ENCODE measurements around the gene ARID5B.

The ARID5B gene

DNA sequence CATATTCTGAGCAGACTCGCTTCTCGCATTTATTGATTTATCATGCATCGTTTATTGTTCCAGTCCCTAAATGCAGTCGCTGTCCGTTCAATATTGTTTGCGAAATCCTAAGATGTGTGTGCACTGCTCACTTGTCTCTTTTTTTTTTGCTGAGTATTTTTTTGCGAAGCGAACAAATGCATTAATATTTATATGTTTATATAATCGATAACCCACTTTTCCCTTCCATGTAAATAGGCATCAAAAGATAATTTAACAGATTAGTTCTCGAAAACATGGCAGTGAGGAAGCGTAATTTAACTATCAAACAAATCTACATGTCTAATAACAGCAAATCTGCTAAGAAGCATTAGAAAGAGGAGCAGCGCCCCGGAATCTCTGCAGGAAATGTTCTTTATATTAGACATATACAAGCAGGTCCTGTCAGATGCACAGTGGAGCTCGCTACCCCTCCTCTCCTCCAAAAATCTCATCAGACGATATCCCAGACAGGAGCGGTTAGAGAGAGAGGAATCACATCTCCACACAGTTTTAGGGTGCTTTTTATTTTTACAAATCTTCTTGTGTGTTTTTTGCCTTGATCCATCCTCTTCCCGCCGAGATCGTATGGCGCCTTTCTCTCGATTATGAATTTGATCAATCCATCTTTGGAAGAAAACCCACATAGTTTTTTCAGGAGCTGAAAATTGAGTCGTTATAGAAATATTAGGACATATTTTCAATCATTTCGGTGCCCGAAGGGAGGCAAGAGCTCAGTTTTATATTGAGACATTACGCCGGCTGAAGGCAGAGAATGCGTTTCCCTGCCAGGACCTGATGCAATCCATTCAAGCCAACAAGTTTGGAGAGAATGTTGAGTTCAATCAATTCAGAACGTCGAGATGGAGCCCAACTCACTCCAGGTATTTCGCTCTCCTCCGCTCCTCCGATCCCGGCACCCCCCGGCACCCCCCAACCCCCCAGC lies at the start of gene ARID5B:
Gene ARID5B (plus strand): TSS at position 871 of the 964 bp plus-strand sequence. CDS start 11 bp downstream, at position 882.
- H3K9ac ChIP-seq (ENCODE audit: insufficient read length, low read depth) = peak within 1 kb of the TSS; percentile 76
- H3K36me3 ChIP-seq (ENCODE audit: insufficient read depth, insufficient read length, low read length) = no peaks in the 10 kb centered on the region
- TF ChIP-seq SUZ12 (IDR thresholded peaks at IDR 0.05; ENCODE audit: extremely low read depth, insufficient read depth, insufficient read length) (no peak), YY1 (IDR thresholded peaks at IDR 0.05; ENCODE audit: insufficient read depth, insufficient read length) (no peak), ZNF274 (IDR thresholded peaks at IDR 0.05; ENCODE audit: low read depth, low read length) (no peak)
- peak within 1 kb of the TSS; percentile 49 for H3K4me3 ChIP-seq (ENCODE audit: insufficient read length, low read depth)
- no peaks in the 10 kb centered on the region for H3K9me3 ChIP-seq (ENCODE audit: insufficient read depth, low read length)
- H3K27me3 ChIP-seq (ENCODE audit: insufficient read depth, insufficient read length) = peaks cover 33% of the 10 kb centered on the region
- no peak for DNase-seq (ENCODE audit: low read depth, low spot score)
- no peaks in the 10 kb centered on the region for H3K4me1 ChIP-seq (ENCODE audit: insufficient read depth, insufficient read length)

GRCh38 chr10:61852261-61852660 lies 49.2 kb upstream of the ARID5B start:
- no peak overlapping the region for H3K4me3 ChIP-seq (ENCODE audit: insufficient read length, low read depth)
- no peak for DNase-seq (ENCODE audit: low read depth, low spot score)
- H3K9me3 ChIP-seq (ENCODE audit: insufficient read depth, low read length) = no peaks in the 10 kb centered on the region; the same call in 1 of the 2 replicates
- no peaks in the 10 kb centered on the region for H3K27me3 ChIP-seq (ENCODE audit: insufficient read depth, insufficient read length)
- no peak overlapping the region for H3K9ac ChIP-seq (ENCODE audit: insufficient read length, low read depth)
- H3K4me1 ChIP-seq (ENCODE audit: insufficient read depth, insufficient read length) = no peaks in the 10 kb centered on the region
- H3K36me3 ChIP-seq (ENCODE audit: insufficient read depth, insufficient read length, low read length) = no peaks in the 10 kb centered on the region
- no peak for TF ChIP-seq ZNF274 (IDR thresholded peaks at IDR 0.05; ENCODE audit: low read depth, low read length)
- TF ChIP-seq YY1 (IDR thresholded peaks at IDR 0.05; ENCODE audit: insufficient read depth, insufficient read length) = no peak
- no peak for TF ChIP-seq SUZ12 (IDR thresholded peaks at IDR 0.05; ENCODE audit: extremely low read depth, insufficient read depth, insufficient read length)

- Histone ChIP-seq H3K9me3 (ENCODE audit: insufficient read depth, low read length) (no peaks in the 10 kb centered on the region; the same call in 1 of the 2 replicates), H3K36me3 (ENCODE audit: insufficient read depth, insufficient read length, low read length) (no peaks in the 10 kb centered on the region), H3K9ac (ENCODE audit: insufficient read length, low read depth) (no peak overlapping the region), H3K27me3 (ENCODE audit: insufficient read depth, insufficient read length) (no peaks in the 10 kb centered on the region), H3K4me1 (ENCODE audit: insufficient read depth, insufficient read length) (no peaks in the 10 kb centered on the region), H3K4me3 (ENCODE audit: insufficient read length, low read depth) (no peak overlapping the region)
- TF ChIP-seq SUZ12 (IDR thresholded peaks at IDR 0.05; ENCODE audit: extremely low read depth, insufficient read depth, insufficient read length) (no peak), ZNF274 (IDR thresholded peaks at IDR 0.05; ENCODE audit: low read depth, low read length) (no peak), YY1 (IDR thresholded peaks at IDR 0.05; ENCODE audit: insufficient read depth, insufficient read length) (no peak)
- no peak for DNase-seq (ENCODE audit: low read depth, low spot score)
These were observed 45.7 kb upstream of the ARID5B start for GRCh38 chr10:61855771-61856170.

GRCh38 chr10:61857746-61858145 lies 43.8 kb upstream of the ARID5B start:
- H3K4me3 ChIP-seq (ENCODE audit: insufficient read length, low read depth) = no peak overlapping the region
- H3K9me3 ChIP-seq (ENCODE audit: insufficient read depth, low read length) = no peaks in the 10 kb centered on the region; the same call in 1 of the 2 replicates

DNA sequence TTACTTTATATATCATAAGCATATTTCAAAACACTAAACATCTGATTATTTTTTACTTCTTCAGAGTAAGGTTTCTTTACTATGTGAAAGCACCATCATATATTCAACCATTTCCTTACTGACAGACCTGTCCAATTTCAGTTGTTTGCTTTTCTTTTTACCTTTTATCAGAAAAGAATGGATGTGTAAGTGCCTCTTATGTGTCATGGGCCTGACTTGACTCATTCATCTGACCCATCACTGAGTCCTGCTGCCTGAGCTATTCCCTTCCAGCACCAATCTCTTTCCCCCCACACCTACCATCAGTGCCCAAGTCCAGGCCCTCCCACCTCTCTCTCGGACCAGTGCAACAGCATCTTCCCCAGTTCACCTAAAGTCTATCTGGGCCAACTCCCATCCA lies 41.7 kb upstream of the ARID5B start:
- Histone ChIP-seq H3K36me3 (ENCODE audit: insufficient read depth, insufficient read length, low read length) (no peaks in the 10 kb centered on the region), H3K9ac (ENCODE audit: insufficient read length, low read depth) (no peak overlapping the region)

More at GRCh38 chr10:61857746-61858145, 43.8 kb upstream of the ARID5B start:
- Histone ChIP-seq H3K9ac (ENCODE audit: insufficient read length, low read depth) (no peak overlapping the region), H3K36me3 (ENCODE audit: insufficient read depth, insufficient read length, low read length) (no peaks in the 10 kb centered on the region), H3K27me3 (ENCODE audit: insufficient read depth, insufficient read length) (no peaks in the 10 kb centered on the region), H3K4me1 (ENCODE audit: insufficient read depth, insufficient read length) (no peaks in the 10 kb centered on the region)
- DNase-seq (ENCODE audit: low read depth, low spot score) = no peak
- TF ChIP-seq YY1 (IDR thresholded peaks at IDR 0.05; ENCODE audit: insufficient read depth, insufficient read length) (no peak), SUZ12 (IDR thresholded peaks at IDR 0.05; ENCODE audit: extremely low read depth, insufficient read depth, insufficient read length) (no peak), ZNF274 (IDR thresholded peaks at IDR 0.05; ENCODE audit: low read depth, low read length) (no peak)

DNA sequence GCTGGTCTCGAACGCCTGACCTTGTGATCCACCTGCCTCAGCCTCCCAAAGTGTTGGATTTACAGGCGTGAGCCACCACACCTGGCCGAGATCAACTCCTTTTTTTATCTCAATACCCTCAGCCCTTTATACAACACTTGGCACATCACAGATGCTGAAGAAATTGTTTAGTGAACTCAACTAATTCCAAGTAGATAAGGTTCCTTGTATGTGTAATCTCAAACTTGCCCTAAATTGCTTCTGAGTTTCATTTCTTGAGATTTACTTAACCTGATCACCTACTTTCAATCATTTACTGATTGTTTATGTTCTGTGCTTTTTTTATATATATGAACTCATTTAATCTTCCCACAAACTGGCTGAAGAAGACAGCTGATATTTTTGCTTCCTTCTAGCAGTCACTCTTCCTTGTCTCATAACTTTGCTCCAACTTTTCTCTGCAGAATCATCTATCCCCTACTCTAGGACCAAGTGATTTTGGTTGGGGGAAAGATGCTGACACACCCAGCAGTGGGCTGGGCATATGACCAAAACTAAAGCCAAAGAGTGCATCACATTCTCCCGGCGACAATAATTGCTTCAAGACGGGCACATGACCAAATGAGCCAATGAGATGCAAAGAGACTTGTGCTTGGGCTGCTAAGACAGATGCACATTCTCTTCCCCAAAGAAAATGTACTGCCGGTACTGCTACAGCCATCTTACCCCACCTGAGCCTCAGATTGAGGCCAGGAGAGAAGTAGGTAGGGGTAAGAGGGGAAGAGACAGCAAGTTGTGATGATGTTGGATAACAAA lies 40.3 kb upstream of the ARID5B start:
- Histone ChIP-seq H3K27me3 (ENCODE audit: insufficient read depth, insufficient read length) (no peaks in the 10 kb centered on the region), H3K9ac (ENCODE audit: insufficient read length, low read depth) (no peak overlapping the region), H3K4me3 (ENCODE audit: insufficient read length, low read depth) (no peak overlapping the region), H3K36me3 (ENCODE audit: insufficient read depth, insufficient read length, low read length) (no peaks in the 10 kb centered on the region), H3K9me3 (ENCODE audit: insufficient read depth, low read length) (no peaks in the 10 kb centered on the region; the same call in 1 of the 2 replicates), H3K4me1 (ENCODE audit: insufficient read depth, insufficient read length) (no peaks in the 10 kb centered on the region)
- no peak for TF ChIP-seq YY1 (IDR thresholded peaks at IDR 0.05; ENCODE audit: insufficient read depth, insufficient read length)
- TF ChIP-seq ZNF274 (IDR thresholded peaks at IDR 0.05; ENCODE audit: low read depth, low read length) = no peak
- no peak for DNase-seq (ENCODE audit: low read depth, low spot score)

More for the DNA sequence above, 41.7 kb upstream of the ARID5B start:
- DNase-seq (ENCODE audit: low read depth, low spot score) = no peak
- H3K4me3 ChIP-seq (ENCODE audit: insufficient read length, low read depth) = no peak overlapping the region
- no peaks in the 10 kb centered on the region for H3K27me3 ChIP-seq (ENCODE audit: insufficient read depth, insufficient read length)
- H3K9me3 ChIP-seq (ENCODE audit: insufficient read depth, low read length) = no peaks in the 10 kb centered on the region; the same call in 1 of the 2 replicates
- H3K4me1 ChIP-seq (ENCODE audit: insufficient read depth, insufficient read length) = no peaks in the 10 kb centered on the region
- no peak for TF ChIP-seq YY1 (IDR thresholded peaks at IDR 0.05; ENCODE audit: insufficient read depth, insufficient read length)
- no peak for TF ChIP-seq ZNF274 (IDR thresholded peaks at IDR 0.05; ENCODE audit: low read depth, low read length)
- no peak for TF ChIP-seq SUZ12 (IDR thresholded peaks at IDR 0.05; ENCODE audit: extremely low read depth, insufficient read depth, insufficient read length)

Data from NT2/D1 (cell line).